Heart left ventricle (tissue), 13 donors: Measurements from ENCODE around the gene CFAP77.

ENCODE experiments used
- CTCF ChIP-seq, 12 donors: fragments of 200-600 bp; sonication (generic) in 4 of 12; IDR thresholded peaks; one replicate each; pipeline versions ENCODE4 v1.5.0 to v1.8.0; 2018 to 2022; ENCODE audit warnings: antibody characterized with exemption in 12 of 12, mild to moderate bottlenecking in 5 of 12
- POLR2A ChIP-seq, 2 donors: fragments of 450-650 bp; IDR thresholded peaks; one replicate each; pipeline ENCODE4 v1.6.1; 2017; ENCODE audit warnings: antibody characterized with exemption in 2 of 2, mild to moderate bottlenecking in 2 of 2, moderate library complexity in 2 of 2
- donor health status: ischemic (EF 13 %, LVEDD 7.1; RV severe dilation, severe dysfunction).
- donor health status: DM: no; HTN: yes; CAD: no.
- donor health status: DM: no; HTN: no; CAD: no.
- donor health status: ischemic (EF 25% LVEDD 6.9; RV normal size, moderate dysfunction).
- donor health status: ischemic (EF 25% LVEDD 5.7; RV mildly dilated, moderate dysfunction).
- donor health status: ischemic (EF 35%, LVEDD 5.7; RV mildly dilated, moderate dysfunction).
- donor health status: nonischemic (EF 11% LVEDD 7.7; RV severe dilation, severe dysfunction).
- donor health status: DM: yes; HTN: yes; CAD: no.
- donor health status: PGD.
- donor health status: ischemic (EF 29% LVEDD 5.4; RV normal size, mild dysfunction).
- donor health status: nonischemic (EF 23%, LVEDD 6.1; RV moderate dilation, normal function).

GRCh38 chr9:132614324-132614723, 204.3 kb downstream of the CFAP77 start:
- no peak for TF ChIP-seq CTCF (IDR thresholded peaks at IDR 0.05)
- TF ChIP-seq POLR2A (IDR thresholded peaks at IDR 0.05), result no peak
